Measurements from ENCODE around the gene SCT. TPM values are rescaled to one million over a fixed set of nuclear protein-coding genes. Genes with fewer than 3 reads are reported as not detected.

The SCT gene
- total and polyA plus RNA-seq, 2 of the 4 experiments (the other 2 are of a cell fraction) = not detected

DNA sequence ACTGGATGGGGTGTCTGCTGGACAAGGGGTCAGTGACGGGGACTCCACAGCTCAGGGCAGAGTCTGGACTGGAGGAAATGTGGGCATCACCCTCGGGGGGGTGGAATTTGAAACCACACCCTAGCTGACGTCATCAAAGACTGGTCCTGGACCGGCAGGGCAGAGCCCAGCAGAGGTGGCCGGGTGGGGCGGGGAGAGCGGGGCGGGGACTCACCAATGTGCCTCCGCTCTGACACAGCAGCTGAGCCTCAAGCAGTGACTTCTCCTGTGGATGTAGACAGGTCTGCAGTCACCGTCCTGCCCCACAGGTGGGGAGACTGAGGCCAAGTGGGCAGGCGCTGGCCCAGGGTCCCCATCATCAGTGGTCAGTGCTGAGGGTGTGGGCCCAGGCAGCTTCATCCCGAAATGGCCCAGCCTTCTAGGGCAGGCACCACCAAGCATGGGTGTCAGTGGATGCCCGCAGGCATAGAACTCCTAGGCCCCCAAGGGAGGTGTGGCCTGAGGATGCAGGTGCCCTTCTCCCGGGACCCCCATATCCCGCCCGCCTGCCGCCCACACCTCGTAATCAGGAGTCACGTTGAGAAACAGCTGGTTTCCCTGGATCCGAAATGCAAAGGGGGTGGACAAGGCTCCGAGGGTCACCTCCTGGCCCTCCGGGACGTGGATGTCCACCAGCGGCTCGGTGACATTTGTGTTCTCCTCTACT lies 2.8 kb downstream of the SCT start (continued):
- no peak for TF ChIP-seq NFE2L2 (IDR thresholded peaks at IDR 0.05; ENCODE audit: low read depth, low read length)

DNA sequence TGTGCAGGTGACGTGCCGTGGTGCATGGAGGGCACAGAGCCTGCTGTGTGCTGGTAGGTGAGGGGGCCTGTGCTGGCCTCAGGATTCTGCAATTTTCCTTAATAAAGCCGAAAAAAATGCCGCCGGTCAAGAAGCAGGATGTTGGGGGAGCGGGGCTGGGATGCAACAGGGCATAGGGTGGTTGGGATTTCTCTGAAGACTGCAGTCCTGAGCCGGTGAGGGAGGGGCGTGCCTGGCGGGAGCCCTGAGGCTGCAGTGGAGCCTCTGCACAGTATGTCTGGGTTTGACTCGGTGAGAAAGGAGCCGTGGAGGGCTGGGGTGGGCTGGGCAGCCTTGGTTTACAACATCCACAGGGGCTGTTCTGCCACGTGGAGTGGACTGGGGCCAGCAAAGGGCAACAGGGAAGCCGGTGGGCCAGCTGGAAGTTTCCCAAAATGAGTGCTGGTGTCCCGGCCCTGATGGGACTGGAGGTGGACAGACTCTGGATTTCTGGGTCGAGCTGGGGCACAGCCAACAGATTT lies 3.6 kb downstream of the SCT start:
- 80% methylated on average over 10 of the region's 15 CpGs; no CpG with 5 or more reads in 1 of the 2 experiments for WGBS, 2 experiments (ENCODE audit: extremely low coverage in 2 of 2, insufficient read length in 1 of 2)
- intact Hi-C loops (cut with micrococcal nuclease) (no loop called here), in situ Hi-C loops (cut with MboI; ENCODE audit: low sequenced_read_pairs) (no loop called here), dilution Hi-C loops (cut with HindIII; ENCODE audit: low sequenced_read_pairs, unreplicated experiment) (no loop called here)
- Histone ChIP-seq H3K9me1 (ENCODE audit: insufficient read depth, low read length) (peaks cover 7% of the 10 kb centered on the region; the same call in 1 of the 2 replicates), H3K27ac (ENCODE audit: insufficient read depth, low read length) (no peak overlapping the region), H3K4ac (ENCODE audit: low read depth, low read length) (no peak overlapping the region), H4K8ac (ENCODE audit: low read depth in 2 of 2, low read length in 2 of 2) (no peak overlapping the region), H2BK120ac (ENCODE audit: low read depth, low read length) (no peak overlapping the region), H3K9me3 (ENCODE audit: control insufficient read depth, insufficient read depth, low read length) (no peaks in the 10 kb centered on the region), H2AK5ac (ENCODE audit: low read depth, low read length) (no peak overlapping the region), H2AK9ac (replicated peaks; ENCODE audit: low read depth, low read length, poor library complexity) (peak overlapping the region; percentile 55), H3K9ac (ENCODE audit: low read depth, low read length) (no peak overlapping the region), H3K18ac (ENCODE audit: low read depth, low read length) (no peak overlapping the region), H3K23ac (ENCODE audit: low read depth, low read length) (no peak overlapping the region), H2BK15ac (ENCODE audit: low read depth, low read length) (no peak overlapping the region), H2BK20ac (ENCODE audit: low read depth, low read length) (no peak overlapping the region), H4K91ac (ENCODE audit: insufficient read depth, low read depth, low read length) (no peak overlapping the region), H2AFZ (replicated peaks; ENCODE audit: low read length, poor library complexity) (no peak overlapping the region), H3K4me1 (ENCODE audit: control insufficient read depth, insufficient read depth, low read length) (peaks cover 1% of the 10 kb centered on the region; the same call in 1 of the 2 replicates), H3K4me2 (ENCODE audit: low read depth, low read length) (no peak overlapping the region), H3K56ac (ENCODE audit: extremely low read depth, insufficient read depth, low read length) (no peak overlapping the region), H3K14ac (replicated peaks; ENCODE audit: low read depth, low read length) (no peak overlapping the region), H3K36me3 (ENCODE audit: control insufficient read depth, insufficient read depth, low read length) (peaks cover 2% of the 10 kb centered on the region; the same call in 1 of the 2 replicates), H2BK5ac (ENCODE audit: low read depth, low read length, poor library complexity, severe bottlenecking) (no peak overlapping the region), H3K27me3 (ENCODE audit: control insufficient read depth, insufficient read depth, low read length) (peaks cover 2% of the 10 kb centered on the region; the same call in 1 of the 2 replicates), H4K20me1 (ENCODE audit: insufficient read depth, low read length) (peaks cover 4% of the 10 kb centered on the region), H3K79me1 (ENCODE audit: low read depth in 1 of 2, low read length in 2 of 2) (0 out of 4 replicates have a peak, but pooled peaks cover 1 to 7% of the 10 kb centered on the region in 2 experiments), H3K4me3 (ENCODE audit: insufficient read depth, low read depth, low read length) (no peak overlapping the region), H4K5ac (ENCODE audit: low read depth, low read length) (no peak overlapping the region)
- DNase-seq (no peak), ATAC-seq (ENCODE audit: low read depth) (no peak)
- no TSS peak for BruUV-seq (replicated peaks)
- ChIA-PET POLR2A (ENCODE audit: unreplicated experiment) (no interaction called here), CTCF (no interaction called here)
- TF ChIP-seq MXI1 (IDR thresholded peaks at IDR 0.05; ENCODE audit: borderline replicate concordance, low read depth, low read length) = no peak
- no peak for TF ChIP-seq NFE2L2 (IDR thresholded peaks at IDR 0.05; ENCODE audit: low read depth, low read length)
- TF ChIP-seq BHLHE40 (IDR thresholded peaks at IDR 0.05; ENCODE audit: low read depth, low read length) = no peak

Measured in IMR-90 (cell line).